GM19043 (cell line): Measurements from ENCODE around the gene IRF2BP1.
"Not testable (repeated sequence)": the region's sequence is repeated elsewhere in the genome, so short reads cannot be mapped to it uniquely, and the experiment has no call there.

ENCODE experiments used
- ATAC-seq: cut with Tn5 transposase; IDR thresholded peaks from one replicate; pipeline ENCODE4 v1.9.1; 2021; ENCODE audit warnings: low read depth; ENCODE audit not compliant: unreplicated experiment

Gene IRF2BP1

DNA sequence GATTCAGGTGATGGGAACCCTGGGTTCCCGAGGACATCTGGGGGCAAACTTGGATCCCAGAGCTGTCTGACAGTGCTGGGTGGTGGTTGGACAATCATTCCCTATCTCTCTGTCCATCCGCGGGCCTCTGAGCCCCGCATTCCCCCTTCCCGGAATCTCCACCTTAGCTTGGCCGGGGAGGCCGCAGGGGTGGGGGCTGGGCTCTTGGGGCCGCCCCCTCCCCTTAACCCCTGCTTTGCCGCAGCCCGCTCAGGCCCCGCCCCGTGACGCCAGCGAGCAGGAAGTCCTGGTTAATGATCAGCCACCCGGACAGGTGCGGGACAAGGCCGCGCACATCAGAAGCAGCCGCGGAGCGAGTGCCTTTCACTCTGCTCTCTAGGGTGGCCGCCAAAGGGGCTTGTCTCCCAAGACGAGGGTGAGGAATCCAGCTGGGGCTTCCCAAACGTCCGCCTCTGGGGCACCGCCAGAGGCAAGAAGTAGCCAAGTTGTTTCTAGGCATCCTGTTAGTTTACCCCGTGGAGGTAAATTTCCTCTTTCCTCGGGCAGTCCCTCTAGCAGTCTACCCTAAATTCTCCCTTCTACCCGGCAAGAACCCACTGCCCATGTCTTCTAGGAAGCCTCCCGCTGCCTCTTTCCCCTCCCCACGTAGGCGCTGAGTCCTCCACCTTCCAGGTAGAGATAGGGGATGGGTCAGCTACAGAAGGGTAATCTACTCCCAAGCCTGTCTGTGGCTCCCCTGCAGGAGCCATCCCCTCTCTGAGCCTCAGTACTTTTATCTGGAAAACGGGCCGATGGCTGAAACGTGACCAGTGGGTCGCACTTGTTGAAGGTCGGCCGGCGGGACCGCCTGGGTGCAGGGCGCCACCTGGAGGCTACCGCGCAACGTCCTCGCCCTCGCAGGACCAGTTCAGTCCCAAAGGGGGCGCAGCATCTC, 3.0 kb downstream of the IRF2BP1 start:
- ATAC-seq: no peak

DNA sequence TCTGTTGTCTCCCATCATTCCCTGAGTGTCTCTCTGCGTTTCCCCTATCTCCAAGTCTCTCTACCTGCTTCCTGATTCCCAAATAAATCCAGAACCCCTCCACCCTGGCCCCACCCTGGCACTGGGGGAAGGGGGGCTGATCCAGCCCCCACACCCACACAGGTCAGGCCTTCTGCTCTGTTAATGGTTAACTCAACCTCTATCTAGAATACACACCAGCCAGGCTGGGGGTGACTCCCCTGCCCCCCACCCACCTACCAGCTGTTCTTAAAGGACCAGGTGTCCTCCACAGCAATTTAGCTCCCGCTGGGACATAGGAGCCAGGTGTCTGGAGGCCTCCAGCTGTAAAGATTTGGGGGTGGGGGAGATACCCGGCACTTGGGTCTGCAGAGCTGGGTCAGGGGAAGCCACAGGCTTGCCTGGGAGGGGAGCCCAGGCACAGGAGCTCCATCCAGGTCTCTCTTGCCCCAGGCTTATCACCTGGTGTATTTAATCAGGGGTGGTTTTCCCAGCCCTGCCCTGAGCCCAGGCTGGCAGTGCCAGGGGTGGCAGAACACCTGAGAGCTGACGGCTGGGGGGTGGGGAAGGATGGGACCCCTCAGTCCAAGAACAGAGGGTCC, 3.9 kb downstream of the IRF2BP1 start:
- no peak for ATAC-seq

DNA sequence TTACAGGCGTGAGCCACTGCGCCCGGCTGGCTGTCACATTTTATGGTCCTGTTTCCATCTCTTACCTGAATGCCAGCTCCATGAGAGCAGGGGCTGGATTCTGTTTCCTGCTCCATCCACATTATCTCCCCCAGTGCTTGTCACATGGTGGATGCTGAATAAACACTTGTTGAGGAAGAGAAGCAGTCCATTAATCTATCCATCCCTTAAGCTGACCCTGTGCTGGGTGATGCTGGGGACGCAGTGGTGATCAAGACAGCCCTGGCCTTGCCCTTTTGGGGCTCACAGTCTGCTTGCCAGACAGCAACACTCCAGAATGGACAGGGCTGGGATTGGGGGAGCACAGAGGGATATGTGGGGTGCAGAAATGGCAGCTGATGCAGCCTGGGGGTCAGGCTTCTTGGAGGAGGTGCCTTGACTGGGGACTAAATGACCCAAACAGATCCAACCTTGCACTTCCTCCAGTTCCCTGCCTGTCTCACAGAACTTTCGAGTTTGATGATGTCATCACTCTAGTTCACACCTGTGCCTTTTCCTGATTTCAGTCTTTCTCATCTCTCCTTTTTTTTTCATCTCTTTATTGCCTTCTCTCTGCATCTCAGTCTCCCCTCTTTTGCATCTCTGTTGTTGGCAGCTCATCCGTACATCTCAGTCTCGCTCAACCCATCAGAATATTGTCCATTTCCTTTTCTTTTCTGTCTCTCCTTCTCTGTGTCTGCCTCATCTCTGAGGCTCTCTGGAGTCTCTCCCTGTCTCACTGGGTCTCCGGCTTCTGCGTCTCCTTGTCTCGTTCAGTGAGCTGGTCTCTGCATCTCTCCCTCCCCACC, 4.6 kb downstream of the IRF2BP1 start:
- ATAC-seq: no peak

DNA sequence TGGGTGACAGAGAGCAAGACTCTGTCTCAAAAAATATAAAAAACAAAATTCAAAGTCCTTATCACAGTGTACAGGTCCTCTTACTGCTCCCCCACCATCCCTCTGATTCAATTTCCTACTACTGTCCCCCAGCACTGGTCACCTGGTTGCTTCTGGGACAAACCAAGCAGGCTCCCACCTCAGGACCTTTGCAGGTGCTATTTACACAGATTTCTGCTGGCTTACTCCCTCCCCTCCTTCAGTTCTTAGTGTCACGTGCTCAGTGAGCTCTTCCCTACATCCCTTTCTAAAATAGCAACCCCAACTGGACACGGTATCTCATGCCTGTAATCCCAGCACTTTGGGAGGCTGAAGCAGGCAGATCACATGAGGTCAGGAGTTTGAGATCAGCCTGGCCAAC, 6.0 kb downstream of the IRF2BP1 start:
- no peak for ATAC-seq

DNA sequence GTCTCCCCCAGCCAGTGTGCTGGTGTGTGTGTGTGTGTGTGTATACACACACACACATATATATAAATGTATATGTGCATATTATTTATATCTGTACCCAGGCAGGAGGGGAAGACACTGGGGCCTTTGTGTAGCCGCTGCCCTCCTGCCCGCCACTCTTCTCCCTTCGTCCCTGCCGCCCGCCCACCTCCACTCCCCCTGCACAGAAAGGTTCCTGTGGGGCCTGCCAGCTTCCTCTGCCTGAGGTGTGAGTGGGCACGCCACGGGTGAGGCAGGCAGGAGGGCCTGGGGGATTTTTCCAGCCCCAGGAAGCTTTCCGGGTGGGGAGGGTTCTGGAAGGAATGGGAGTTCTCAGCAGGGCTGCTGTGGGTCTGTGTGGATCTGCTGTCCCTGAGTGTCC, 6.9 kb downstream of the IRF2BP1 start:
- no peak for ATAC-seq

DNA sequence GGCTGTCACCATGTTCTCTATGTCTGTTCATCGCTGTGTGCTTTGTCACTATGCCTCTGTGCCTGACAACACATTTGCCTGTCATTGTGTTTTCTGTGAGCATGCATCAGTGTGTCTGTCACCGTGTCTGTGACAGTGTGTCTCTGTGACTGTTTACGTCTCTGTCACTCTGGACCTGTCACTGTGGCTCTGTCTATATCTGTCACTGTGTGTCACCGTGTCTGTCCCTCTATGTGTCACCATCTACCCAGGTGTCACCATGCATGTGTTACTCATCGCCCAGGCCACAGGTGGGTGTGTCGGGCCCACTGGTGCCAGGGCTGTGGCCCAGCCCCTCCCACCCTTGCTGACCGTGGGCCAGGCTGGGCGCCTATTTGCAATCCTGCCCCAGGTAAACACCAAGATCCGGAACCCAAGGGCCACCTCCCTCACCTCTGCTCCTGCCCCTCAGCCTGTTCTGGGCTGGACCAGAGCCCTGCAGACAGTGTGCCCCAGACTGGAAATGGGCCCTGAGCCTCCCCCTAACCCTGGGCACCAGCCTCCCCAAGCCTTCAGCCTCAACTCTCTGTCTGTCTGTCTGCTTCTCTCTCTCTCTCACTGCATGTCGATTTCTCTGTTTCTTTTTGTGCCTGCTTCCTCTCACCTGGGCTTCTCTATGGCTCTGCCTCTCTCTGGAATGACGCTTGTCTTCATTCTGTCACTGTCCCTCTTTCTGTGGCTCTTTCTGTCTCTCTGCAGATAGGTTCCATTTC, 7.7 kb downstream of the IRF2BP1 start:
- ATAC-seq: no peak

DNA sequence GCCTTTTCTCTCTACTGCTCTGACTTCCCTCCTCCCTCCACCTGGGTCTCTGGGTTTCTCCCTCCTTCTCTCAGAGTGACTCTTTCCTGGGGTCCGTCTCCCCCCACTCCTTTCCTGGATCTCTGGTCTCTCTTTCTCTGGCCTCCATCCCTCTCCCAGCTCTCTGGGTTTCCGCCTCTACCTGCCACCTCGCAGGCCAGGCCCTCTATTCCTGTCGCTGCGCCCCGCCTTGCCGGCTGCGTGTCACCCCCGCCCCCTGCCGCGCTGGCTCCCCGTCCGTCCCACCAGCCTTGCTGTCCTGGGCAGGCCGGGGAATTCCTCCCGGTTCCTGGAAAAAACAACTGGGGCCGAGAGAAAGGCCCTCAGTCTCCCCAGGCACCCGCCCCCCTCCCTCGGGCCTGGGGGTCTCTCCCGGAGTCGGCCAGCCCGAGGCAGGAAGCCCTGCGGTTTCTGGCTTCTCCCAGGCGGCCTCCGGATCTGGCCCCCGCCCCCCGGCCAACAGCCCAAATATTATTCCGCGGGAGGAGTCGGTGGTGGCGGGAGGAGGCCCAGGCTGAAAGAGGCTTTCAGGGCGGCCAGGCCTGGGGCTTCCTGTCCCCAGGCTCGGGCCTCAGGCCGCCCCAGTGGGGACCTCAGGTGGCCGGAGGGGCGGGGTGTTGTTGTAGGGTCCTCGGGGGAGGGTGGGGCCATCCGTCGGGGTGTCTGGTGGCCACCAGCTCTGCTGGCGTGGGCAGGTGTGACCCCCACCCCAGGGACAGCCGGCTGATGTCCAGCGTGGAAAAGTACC, 9.3 kb downstream of the IRF2BP1 start:
- no peak for ATAC-seq

DNA sequence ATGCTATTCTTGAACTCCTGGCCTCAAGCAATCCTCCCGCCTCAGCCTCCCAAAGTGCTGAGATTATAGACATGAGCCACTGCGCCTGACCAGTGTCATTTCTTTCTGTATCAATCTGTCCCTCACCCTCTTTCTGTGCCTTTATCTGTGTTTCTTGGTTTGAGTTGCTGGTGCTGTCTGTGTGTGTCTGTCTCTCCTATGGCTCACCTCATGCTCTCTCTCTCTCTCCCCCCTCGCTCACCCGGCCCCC, 9.9 kb downstream of the IRF2BP1 start:
- ATAC-seq: no peak

DNA sequence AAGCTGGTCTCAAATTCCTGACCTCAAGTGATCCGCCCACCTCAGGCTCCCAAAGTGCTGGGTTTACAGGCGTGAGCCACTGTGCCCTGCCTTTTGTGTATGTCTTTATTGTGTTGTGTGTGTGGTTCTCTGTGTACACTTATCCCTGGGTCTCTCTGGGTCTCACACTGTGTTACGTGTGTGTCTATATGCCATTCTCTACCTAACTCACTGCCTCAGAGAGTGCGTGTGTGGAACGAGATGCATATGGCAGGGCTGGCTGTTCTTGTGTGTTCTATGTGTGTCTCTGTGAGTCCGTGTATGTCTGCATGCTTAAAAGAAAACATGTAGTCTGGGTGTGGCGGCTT, 11.3 kb downstream of the IRF2BP1 start:
- no peak for ATAC-seq

DNA sequence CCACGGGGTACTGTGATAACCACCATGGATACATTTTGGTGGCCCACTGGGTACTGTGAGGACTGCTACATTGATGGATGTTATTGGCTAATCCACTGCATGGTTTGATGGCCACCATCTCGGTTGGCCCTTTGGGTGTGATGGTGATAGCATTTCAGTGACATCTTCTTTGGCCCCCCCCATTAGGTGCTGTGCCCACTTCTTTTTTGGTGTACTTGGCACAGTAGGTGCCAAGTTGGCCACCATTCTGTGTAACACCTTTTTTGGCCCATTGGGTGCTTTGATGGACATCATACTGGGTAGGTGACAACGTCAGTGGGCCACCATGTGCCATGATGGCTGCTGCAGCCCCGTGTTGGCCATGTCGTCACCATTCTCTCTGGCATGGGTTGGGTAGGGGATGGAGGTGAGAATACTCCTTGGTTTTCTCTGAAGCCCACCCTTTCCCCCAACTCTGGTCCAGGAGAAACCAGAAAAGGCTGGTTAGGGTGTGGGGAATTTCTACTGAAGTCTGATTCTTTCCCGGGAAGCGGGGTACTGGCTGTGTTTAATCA, 12.6 kb downstream of the IRF2BP1 start:
- ATAC-seq: no peak

DNA sequence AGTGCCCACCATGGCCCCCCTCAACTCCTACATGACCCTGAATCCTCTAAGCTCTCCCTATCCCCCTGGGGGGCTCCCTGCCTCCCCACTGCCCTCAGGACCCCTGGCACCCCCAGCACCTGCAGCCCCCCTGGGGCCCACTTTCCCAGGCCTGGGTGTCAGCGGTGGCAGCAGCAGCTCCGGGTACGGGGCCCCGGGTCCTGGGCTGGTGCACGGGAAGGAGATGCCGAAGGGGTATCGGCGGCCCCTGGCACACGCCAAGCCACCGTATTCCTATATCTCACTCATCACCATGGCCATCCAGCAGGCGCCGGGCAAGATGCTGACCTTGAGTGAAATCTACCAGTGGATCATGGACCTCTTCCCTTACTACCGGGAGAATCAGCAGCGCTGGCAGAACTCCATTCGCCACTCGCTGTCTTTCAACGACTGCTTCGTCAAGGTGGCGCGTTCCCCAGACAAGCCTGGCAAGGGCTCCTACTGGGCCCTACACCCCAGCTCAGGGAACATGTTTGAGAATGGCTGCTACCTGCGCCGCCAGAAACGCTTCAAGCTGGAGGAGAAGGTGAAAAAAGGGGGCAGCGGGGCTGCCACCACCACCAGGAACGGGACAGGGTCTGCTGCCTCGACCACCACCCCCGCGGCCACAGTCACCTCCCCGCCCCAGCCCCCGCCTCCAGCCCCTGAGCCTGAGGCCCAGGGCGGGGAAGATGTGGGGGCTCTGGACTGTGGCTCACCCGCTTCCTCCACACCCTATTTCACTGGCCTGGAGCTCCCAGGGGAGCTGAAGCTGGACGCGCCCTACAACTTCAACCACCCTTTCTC, 13.6 kb downstream of the IRF2BP1 start:
- ATAC-seq: no peak

DNA sequence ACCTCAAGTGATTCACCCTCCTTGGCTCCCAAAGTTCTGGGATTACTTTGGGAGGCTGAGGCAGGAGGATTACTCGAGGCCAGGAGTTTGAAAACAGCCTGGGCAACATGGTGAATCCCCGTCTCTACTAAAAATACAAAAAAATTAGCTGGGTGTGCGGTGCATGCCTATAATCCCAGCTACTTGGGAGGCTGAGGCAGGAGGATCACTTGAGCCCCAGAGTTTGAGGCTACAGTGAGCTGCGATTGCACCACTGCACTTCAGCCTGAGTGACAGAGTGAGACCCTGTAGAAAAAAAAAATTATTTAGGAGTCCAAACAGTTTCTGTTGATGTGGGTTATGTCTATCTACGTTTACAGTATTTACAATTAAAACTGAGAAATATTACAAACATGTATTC, 15.1 kb downstream of the IRF2BP1 start:
- ATAC-seq: no peak

DNA sequence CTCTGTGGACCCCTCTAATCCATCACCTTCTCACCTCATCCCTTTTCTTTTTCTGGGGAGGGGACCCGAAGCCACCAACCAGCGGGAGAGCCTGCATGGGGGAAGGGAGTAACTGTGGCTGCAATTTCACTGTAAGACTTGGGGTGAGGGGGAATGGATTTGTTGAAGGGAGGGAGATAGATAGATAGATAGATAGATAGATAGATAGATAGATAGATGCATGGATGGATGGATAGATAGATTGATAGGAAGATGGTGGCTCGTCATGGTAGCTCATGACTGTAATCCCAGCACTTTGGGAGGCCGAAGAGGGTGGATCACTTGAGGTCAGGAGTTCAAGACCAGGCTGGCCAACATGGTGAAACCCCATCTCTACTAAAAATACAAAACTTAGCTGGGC, 18.7 kb downstream of the IRF2BP1 start:
- ATAC-seq: not testable (repeated sequence)

DNA sequence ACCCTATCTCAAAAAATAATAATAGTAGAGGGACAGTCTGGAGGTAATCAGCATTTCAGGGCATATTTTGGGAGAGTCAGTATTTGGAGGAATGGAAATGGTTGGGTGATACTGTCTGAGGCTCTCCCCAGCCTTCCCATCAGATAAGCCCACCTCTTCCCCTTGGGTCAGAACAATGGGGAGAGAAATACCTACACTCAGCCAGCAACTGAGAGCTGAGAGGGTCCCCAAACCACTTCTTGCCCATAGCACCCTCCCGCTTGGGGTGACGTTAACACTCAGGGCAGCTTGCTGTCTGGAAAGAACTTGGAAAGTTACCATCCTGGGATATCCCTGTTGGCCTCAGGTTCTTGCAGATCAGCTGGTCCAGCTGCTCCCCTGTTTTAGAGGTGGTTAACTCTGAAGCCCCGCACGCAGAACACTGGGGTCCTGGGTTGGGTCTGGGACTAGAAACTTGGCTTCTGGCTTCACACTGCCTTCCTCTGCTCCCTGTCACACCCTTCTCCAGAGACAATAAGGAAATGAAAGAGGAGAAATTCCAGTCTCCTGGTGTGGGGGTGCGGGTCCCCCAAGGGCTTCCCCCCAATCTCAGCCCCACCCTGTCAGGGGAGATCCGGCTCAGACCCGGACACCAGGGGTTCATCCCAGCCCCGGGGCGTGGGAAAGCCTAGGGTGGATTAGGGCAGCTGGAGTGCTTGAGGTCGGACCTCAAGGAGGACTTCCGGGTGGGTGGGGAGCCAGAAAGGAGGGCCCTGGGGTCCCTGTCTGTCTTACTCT, 19.4 kb downstream of the IRF2BP1 start:
- no peak for ATAC-seq

DNA sequence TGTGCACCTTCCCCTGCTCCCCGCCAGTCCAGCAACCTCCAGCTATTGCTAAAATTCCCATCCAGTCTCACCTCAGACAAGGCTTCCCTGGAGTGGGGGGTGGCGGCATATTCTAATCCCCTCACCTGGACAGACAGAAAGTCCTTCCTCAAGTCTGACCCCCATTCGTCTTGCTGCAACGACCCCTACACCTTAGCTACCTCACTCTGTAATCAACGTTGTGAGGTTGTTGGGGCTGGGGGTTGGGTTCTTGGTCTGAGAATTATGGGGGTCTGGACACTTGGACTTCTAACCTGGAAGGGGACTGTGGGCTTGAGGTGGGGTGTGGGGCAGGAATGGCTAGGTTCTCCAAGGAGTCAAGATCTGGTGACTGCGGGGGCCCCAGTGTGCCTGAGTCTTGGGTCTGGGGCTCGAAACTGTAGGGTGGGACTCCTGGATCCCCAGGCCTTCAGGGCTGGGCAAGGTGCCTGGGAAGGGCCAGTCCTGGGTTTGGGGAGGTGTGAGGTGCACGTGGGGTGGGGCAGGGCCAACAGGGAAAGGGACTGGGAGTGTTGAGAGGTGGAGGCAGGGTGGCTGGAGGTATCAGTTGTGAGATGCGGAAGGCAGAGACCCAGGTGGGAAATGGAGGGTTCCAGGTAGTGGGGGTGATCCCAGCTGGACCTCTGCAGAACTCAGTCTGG, 20.5 kb downstream of the IRF2BP1 start:
- no peak for ATAC-seq

DNA sequence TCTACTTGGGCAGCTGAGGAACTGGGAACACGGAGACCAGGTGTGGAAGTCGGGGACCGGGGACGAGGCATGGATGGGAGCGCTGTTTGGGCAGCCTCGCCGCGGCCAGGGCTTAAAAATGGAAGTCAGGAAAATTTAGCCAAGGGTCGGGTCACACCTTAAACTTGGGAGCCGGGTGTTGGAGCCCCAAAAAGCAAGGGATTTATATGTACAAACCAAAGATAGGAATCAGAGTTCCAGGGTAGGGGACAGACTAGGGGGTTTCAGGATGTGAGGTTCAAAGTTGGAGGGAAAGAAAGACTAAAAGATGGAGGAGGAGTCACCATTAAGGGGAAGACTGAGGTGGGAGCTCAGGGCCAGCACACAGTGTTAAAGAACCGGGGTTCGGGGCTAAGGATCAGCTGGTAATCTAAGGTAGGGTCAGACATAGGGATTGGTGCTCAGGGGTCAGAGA, 21.3 kb downstream of the IRF2BP1 start:
- no peak for ATAC-seq

DNA sequence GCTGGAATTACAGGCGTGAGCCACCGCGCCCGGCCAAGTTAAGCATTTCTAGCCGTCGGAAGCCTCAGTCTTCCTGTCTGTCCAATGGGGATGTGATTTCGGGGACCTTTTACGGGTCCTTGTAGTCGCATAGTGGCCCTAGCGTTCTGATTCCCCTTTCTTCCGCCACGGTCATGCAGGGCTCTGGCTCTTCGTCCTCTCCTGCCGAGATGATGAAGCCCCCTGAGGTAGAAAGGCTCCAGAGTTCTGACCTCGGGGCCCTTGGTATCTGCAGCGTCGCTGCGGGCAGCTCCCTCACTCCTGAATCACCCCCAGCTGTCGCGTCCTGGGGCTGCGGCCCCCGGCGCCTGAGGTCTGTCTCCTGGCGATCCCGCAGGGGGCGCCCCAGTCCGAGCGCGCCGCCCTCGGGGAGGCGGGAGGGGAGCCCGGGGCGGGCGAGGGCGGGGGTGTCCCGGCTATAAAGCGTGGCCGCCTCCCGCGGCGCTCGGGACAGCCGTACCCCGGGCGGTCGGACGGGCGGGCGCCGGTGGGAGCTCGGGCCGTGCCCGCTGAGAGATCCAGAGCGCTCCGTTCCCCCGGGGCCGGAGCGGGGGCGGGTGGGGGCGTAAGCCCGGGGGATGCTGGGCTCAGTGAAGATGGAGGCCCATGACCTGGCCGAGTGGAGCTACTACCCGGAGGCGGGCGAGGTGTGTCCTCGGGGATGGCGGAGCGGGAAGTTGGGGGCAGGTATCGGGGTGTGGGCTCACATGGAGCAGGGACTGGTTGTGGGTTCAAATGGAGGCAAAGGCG, 21.9 kb downstream of the IRF2BP1 start, which contains the start of gene FOXA3:
Gene FOXA3, plus strand, starts transcription at position 487 of the 789 bp plus-strand sequence. Its CDS starts 131 bp downstream, at position 618.
- ATAC-seq: no peak
